Esophagus muscularis mucosa (tissue), 4 donors: ENCODE results near the gene SLC4A3.

Experiments
- CTCF ChIP-seq, 3 experiments: fragments of 200-600 bp in 2 of 3; fragments of 450-650 bp in 1 of 3; sonication (generic) in 2 of 3; IDR thresholded peaks; one replicate each; pipeline ENCODE4 v1.5.1; 2017 to 2019; ENCODE audit warnings: antibody characterized with exemption in 3 of 3, mild to moderate bottlenecking in 2 of 3, moderate library complexity in 1 of 3
- EP300 ChIP-seq: sonication (generic); formaldehyde crosslinking; IDR thresholded peaks from one replicate; pipeline ENCODE4 v1.6.1; 2017; ENCODE audit warnings: antibody characterized with exemption
- POLR2A ChIP-seq: fragments of 450-650 bp; IDR thresholded peaks from one replicate; pipeline ENCODE4 v1.6.1; 2017; ENCODE audit warnings: antibody characterized with exemption, moderate library complexity, mild to moderate bottlenecking, low read depth
- POLR2AphosphoS5 ChIP-seq, 2 donors: sonication (generic); formaldehyde crosslinking; IDR thresholded peaks; one replicate each; pipeline ENCODE4 v1.6.1; 2017; ENCODE audit warnings: antibody characterized with exemption in 2 of 2

DNA sequence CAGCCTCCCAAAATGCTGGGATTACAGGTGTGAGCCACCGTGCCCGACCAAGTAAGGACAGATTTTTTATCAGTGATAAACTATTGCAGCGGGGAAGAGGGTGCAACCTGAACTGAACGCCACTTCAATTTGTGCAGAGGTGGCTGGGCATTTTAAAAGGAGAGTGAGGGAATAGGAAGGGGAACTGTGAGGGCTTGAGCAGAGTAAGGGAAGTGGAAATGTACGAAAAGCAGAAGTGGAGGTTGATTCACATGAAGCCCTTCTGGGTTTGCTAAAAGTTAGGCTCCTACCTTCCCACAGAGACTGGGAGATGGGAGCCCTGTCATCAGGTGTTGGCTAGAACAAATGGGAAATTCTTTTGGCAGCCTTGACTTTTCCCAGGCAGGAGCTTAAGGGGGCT, 23.7 kb upstream of the SLC4A3 start:
- TF ChIP-seq POLR2AphosphoS5 (IDR thresholded peaks at IDR 0.05) (no peak), CTCF (IDR thresholded peaks at IDR 0.05) (no peak), EP300 (no peak), POLR2A (no peak)
